ENCODE results near the gene EMILIN2. TPM values are rescaled to one million over a fixed set of nuclear protein-coding genes. Genes with fewer than 3 reads are reported as not detected.

The EMILIN2 gene
- total and polyA plus RNA-seq, 2 donors (not counting 1 experiment from before 2014, with no cell fraction given), result 2.5 to 48.2 TPM

DNA sequence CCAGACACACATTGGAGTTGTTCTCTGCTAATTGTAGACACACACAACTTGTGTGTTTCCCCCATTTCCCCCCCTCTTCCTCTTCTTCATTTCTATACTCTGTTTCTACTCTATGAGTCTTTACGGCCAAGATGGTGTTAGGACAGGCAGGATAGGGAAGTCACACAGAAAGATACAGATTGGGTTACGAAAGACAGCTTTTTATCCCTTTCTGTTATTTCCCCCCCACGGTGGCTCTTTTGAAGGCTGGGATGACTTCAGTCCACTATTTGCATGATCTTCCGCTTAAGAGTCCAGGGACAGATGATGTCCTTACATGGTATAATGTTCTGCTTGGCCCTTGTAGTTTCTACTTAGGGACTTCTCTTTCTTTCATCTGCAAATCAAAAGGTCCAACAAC lies 1.6 kb upstream of the EMILIN2 start:
- H3K27ac Mint-ChIP-seq, result peak overlapping the region; percentile 76
- no peaks in the 10 kb centered on the region for H3K9me3 Mint-ChIP-seq (ENCODE audit: insufficient read depth)

More for the DNA sequence above, 1.6 kb upstream of the EMILIN2 start:
- Histone ChIP-seq H3K9ac (ENCODE audit: low read length) (no peak overlapping the region), H3K27ac (ENCODE audit: low read length in 2 of 2) (no peak overlapping the region), H3K36me3 (replicated peaks in 1 of 2; ENCODE audit: control extremely low read depth in 1 of 2, control insufficient read depth in 1 of 2, extremely low read depth in 1 of 2, insufficient read depth in 2 of 2, low read length in 1 of 2) (no peaks in the 10 kb centered on the region), H3K4me2 (replicated peaks; ENCODE audit: low read depth, low read length, poor library complexity, severe bottlenecking) (no peak overlapping the region), H3K9me3 (ENCODE audit: control extremely low read depth in 1 of 3, control insufficient read depth in 2 of 3, insufficient read depth in 1 of 3, low read length in 2 of 3) (peaks cover 0 to 4% (median 0%) of the 10 kb centered on the region in 3 donors), H3K79me2 (ENCODE audit: control insufficient read depth, insufficient read depth, low read length) (no peaks in the 10 kb centered on the region), H3K27me3 (replicated peaks in 1 of 4; ENCODE audit: control extremely low read depth in 1 of 4, control insufficient read depth in 3 of 4, insufficient read depth in 4 of 4, low read length in 3 of 4) (peaks cover 0 to 25% (median 14%) of the 10 kb centered on the region in 4 experiments), H3K4me1 (ENCODE audit: control insufficient read depth in 2 of 2, insufficient read depth in 2 of 2, low read length in 2 of 2) (peaks cover 14 to 37% of the 10 kb centered on the region in 2 donors), H4K20me1 (ENCODE audit: control insufficient read depth, insufficient read depth, low read length, poor library complexity, severe bottlenecking) (no peaks in the 10 kb centered on the region), H2AFZ (ENCODE audit: insufficient read depth, low read depth, low read length, poor library complexity, severe bottlenecking) (no peak overlapping the region), H3K4me3 (ENCODE audit: control extremely low read depth in 1 of 5, extremely low read depth in 1 of 5, insufficient read depth in 1 of 5, low read depth in 2 of 5, low read length in 4 of 5) (no peak overlapping the region)
- CTCF ChIA-PET, result no interaction called here
- POLR2A ChIA-PET, result no interaction called here
- DNase-seq (peak; percentile 47), ATAC-seq (ENCODE audit: low read depth) (no peak)
- intact Hi-C loops (cut with micrococcal nuclease), result loop anchor here (5.0 kb wide), 7 partner anchors 58 to 417 kb away; partner anchors contain the start of genes METTL4, MYL12B, NDC80 and SMCHD1
- 100% methylated on average over 1 of the region's 4 CpGs for WGBS (ENCODE audit: insufficient coverage)
- H3K4me3 Mint-ChIP-seq, result peak overlapping the region; percentile 46
- TF ChIP-seq EZH2 (IDR thresholded peaks at IDR 0.05; ENCODE audit: borderline replicate concordance, insufficient read depth, low read depth, low read length, poor library complexity, severe bottlenecking), result no peak
- TF ChIP-seq, protein P1, sequence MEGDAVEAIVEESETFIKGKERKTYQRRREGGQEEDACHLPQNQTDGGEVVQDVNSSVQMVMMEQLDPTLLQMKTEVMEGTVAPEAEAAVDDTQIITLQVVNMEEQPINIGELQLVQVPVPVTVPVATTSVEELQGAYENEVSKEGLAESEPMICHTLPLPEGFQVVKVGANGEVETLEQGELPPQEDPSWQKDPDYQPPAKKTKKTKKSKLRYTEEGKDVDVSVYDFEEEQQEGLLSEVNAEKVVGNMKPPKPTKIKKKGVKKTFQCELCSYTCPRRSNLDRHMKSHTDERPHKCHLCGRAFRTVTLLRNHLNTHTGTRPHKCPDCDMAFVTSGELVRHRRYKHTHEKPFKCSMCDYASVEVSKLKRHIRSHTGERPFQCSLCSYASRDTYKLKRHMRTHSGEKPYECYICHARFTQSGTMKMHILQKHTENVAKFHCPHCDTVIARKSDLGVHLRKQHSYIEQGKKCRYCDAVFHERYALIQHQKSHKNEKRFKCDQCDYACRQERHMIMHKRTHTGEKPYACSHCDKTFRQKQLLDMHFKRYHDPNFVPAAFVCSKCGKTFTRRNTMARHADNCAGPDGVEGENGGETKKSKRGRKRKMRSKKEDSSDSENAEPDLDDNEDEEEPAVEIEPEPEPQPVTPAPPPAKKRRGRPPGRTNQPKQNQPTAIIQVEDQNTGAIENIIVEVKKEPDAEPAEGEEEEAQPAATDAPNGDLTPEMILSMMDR (IDR thresholded peaks at IDR 0.05), result no peak
- peaks cover 13% of the 10 kb centered on the region for H3K27me3 Mint-ChIP-seq
- H3K4me1 Mint-ChIP-seq, result peaks cover 40% of the 10 kb centered on the region
